Stimulated activated memory B cell treated with anti-CD40 and anti-IgM and Interleukin-4, amounts not matched to agents 10 μg/mL and 1 μg/mL and 100 μg/mL, for 72 hours (primary cell): Measurements from ENCODE around the gene B9D1.
"Not testable (repeated sequence)": the region's sequence is repeated elsewhere in the genome, so short reads cannot be mapped to it uniquely, and the experiment has no call there.

Experiments
- ATAC-seq: fragments of 150-1000 bp; cut with Tn5 transposase; 2 replicates; pipeline ENCODE4 v1.10.0; 2021
- H3K27ac Mint-ChIP-seq: one replicate; pipeline ENCODE4 v1.8.0; 2022; ENCODE audit warnings: mild to moderate bottlenecking, mixed read lengths
- H3K27me3 Mint-ChIP-seq: one replicate; pipeline ENCODE4 v1.8.0; 2022; ENCODE audit warnings: mixed read lengths
- H3K36me3 Mint-ChIP-seq: one replicate; pipeline ENCODE4 v1.8.0; 2022; ENCODE audit warnings: mixed read lengths
- H3K4me1 Mint-ChIP-seq: one replicate; pipeline ENCODE4 v1.8.0; 2022; ENCODE audit warnings: mixed read lengths
- H3K4me3 Mint-ChIP-seq: one replicate; pipeline ENCODE4 v1.8.0; 2022; ENCODE audit warnings: mild to moderate bottlenecking, moderate library complexity, mixed read lengths
- H3K9me3 Mint-ChIP-seq: one replicate; pipeline ENCODE4 v1.8.0; 2022; ENCODE audit warnings: mixed read lengths

Gene B9D1

DNA sequence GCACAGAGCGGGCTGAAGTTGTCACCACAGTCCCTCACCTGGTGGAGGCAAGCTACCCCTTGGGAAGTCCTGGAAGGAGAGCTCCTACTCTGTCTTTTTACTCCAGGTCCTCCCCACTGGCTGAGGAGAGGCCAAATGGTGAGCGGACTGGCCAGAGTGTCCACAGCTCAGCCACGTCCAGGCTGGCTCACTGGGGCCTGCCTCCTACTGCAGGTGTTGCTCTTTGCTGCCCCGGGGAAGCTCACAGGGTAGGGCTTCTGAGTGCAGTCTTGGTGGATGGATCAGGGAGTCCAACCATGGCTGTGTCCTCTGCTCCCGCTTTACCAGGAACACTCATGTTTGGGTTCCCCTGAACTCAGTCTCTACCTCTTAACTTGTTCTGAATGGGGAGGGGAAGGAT is 2.7 kb downstream of the B9D1 start:
- ATAC-seq = no peak
- peaks cover 8% of the 10 kb centered on the region for H3K27me3 Mint-ChIP-seq
- H3K36me3 Mint-ChIP-seq = no peaks in the 10 kb centered on the region
- no peak overlapping the region for H3K27ac Mint-ChIP-seq
- no peaks in the 10 kb centered on the region for H3K9me3 Mint-ChIP-seq
- peaks cover 15% of the 10 kb centered on the region for H3K4me1 Mint-ChIP-seq
- no peak overlapping the region for H3K4me3 Mint-ChIP-seq

DNA sequence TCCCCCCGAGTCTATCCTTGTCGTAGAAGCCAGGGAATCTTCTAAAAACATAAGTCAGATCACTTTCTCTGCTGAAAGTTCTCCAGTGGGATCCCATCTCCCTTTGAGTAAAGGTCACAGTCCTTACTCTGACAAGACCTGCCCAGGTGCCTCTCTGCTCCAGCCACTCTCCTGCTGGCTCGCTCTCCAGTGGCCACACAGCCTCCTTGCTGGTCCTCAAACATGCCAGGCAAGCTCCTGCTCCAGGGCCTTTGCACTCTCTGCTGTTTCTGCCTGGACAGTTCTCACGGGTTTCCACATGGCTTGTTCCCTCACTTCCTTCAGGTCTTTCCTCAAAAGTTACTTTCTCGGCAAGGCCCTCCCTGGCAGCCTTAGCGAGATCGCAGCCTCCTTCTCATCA is 3.4 kb downstream of the B9D1 start:
- no peak for ATAC-seq
- peaks cover 8% of the 10 kb centered on the region for H3K27me3 Mint-ChIP-seq
- H3K27ac Mint-ChIP-seq = no peak overlapping the region

DNA sequence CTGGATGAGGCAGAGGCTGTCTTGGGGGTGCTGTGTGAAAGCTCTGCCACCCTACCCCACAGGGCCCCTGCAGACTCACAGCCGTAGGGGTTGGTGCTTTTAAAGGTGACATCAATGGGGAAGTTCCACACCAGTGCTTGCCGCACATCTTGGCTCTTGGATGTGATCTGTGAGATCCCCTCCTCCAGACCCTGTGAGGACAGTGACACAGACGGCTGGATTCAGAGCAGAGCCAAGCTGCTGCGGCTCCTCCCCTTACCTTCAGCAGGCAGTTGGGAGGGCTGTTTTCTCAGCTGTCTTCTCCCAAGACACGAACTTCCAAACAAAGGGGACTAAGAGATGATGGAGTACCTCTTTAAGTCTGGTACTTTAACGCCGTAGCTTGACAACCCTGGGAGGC is 4.8 kb downstream of the B9D1 start:
- Mint-ChIP-seq H3K9me3 (no peaks in the 10 kb centered on the region), H3K4me1 (peaks cover 11% of the 10 kb centered on the region), H3K36me3 (no peaks in the 10 kb centered on the region), H3K27me3 (peaks cover 8% of the 10 kb centered on the region), H3K4me3 (no peak overlapping the region), H3K27ac (no peak overlapping the region)
- ATAC-seq = no peak

More for the DNA sequence above, 3.4 kb downstream of the B9D1 start:
- Mint-ChIP-seq H3K4me1 (peaks cover 15% of the 10 kb centered on the region), H3K4me3 (no peak overlapping the region), H3K36me3 (no peaks in the 10 kb centered on the region), H3K9me3 (no peaks in the 10 kb centered on the region)

DNA sequence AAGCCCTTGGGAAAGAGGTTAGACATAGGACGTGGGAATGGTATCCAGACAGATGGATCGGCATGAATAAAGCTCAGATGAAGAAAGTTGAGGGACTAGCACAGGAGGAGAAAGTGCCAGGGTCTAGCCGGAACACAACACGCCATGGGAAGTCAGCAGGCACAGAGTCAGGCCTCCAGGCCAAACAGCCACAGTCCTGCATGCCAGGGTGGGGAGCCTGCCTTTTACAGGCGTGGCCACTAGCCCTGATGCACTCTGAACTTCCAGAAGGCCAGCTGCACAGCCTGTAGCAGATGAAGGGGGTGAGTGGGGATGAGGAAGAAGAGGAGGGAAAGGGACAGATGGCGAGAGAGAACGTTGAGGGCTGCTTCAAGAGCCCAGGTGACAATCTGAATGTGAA is 5.2 kb downstream of the B9D1 start:
- ATAC-seq = no peak
- no peaks in the 10 kb centered on the region for H3K36me3 Mint-ChIP-seq

DNA sequence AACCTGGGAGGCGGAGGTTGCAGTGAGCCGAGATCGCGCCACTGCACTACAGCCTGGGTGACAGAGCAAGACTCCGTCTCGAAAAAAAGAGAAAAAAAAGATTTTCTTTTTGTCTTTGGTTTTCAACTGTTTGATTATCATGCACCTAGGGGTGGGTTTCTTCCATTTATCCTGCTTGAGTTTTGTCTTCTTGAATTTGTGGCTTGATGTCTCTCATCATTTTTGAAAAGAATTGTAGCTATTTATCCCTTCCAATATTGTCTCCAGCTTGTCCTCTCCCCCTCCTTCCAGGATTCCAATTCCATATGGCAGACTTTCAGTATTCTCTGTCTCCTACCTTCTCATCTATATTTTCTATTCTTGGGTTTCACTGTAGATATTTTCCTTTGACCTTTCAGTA is 7.8 kb downstream of the B9D1 start:
- Mint-ChIP-seq H3K9me3 (no peaks in the 10 kb centered on the region), H3K27me3 (peaks cover 8% of the 10 kb centered on the region), H3K27ac (no peak overlapping the region), H3K36me3 (no peaks in the 10 kb centered on the region), H3K4me3 (no peak overlapping the region), H3K4me1 (no peaks in the 10 kb centered on the region)
- no peak for ATAC-seq

More for the DNA sequence above, 5.2 kb downstream of the B9D1 start:
- Mint-ChIP-seq H3K27me3 (peaks cover 8% of the 10 kb centered on the region), H3K9me3 (no peaks in the 10 kb centered on the region), H3K4me3 (no peak overlapping the region), H3K4me1 (peaks cover 11% of the 10 kb centered on the region), H3K27ac (no peak overlapping the region)

DNA sequence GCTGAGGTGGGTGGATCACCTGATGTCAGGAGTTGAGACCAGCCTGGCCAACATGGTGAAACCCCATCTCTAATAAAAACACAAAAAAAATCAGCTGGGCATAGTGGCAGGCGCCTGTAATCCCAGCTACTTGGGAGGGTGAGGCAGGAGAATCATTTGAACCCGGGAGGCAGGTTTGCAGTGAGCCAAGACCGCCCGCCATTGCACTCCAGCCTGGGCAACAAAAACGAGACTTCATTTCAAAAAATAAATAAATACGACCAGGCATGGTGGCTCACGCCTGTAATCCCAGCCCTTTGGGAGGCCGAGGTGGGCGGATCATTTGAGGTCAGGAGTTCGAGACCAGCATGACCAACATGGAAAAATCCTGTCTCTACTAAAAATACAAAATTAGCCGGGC is 9.1 kb downstream of the B9D1 start:
- ATAC-seq, H3K4me3 Mint-ChIP-seq, H3K9me3 Mint-ChIP-seq, H3K36me3 Mint-ChIP-seq, H3K4me1 Mint-ChIP-seq, H3K27ac Mint-ChIP-seq, H3K27me3 Mint-ChIP-seq: not testable (repeated sequence)

DNA sequence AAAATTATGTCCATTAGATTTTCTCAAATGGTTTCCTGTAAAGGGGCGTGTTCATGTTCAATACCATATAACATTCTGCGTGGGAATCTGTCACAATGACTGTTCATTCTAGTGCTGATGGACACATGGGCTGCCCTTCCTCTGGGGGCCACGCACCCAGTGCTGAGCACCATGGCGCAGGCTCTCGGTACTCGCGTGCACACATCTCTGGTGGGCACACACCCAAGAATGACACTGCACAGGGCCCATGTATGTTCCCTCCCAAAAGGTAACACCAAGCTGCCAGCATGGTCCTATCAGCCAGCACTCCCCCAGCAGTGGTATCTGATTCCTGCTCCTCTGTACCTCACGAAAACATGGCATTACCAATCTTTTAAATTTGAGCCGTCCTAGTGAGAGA is 13.7 kb downstream of the B9D1 start:
- peaks cover 17% of the 10 kb centered on the region for H3K4me1 Mint-ChIP-seq
- ATAC-seq = no peak
- no peaks in the 10 kb centered on the region for H3K27me3 Mint-ChIP-seq
- H3K27ac Mint-ChIP-seq = no peak overlapping the region
- no peak overlapping the region for H3K4me3 Mint-ChIP-seq
- no peaks in the 10 kb centered on the region for H3K36me3 Mint-ChIP-seq
- H3K9me3 Mint-ChIP-seq = no peaks in the 10 kb centered on the region

DNA sequence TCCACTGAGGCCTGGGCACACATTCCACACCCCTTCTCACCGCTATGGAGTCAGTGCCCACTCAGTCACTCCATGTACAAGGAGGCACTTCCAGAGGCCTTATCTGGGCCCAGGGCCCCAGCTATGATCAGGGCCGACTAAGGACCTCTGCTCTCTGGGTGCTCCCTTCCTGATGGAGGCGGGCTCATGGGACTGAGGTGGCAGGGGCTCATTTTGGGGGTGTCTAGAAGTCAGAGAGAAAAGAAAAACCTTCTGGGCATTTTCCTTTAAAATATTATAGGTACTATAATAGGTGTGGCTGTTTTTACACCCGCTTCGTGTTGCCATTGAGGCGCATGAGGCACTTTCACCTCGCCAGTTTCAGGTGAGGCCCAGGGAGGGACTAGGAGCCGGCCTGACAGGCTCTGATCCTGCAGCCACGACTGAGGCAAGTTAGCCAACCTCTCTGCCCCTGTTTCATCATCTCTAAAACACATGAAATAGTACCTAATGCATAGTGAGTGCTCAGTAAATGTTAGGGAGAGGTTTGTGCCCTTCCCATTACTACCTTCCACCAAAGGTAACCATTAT is 14.4 kb downstream of the B9D1 start:
- no peak for ATAC-seq
- H3K4me3 Mint-ChIP-seq = no peak overlapping the region
- H3K4me1 Mint-ChIP-seq = peaks cover 17% of the 10 kb centered on the region
- H3K9me3 Mint-ChIP-seq = no peaks in the 10 kb centered on the region
- H3K36me3 Mint-ChIP-seq = no peaks in the 10 kb centered on the region
- no peaks in the 10 kb centered on the region for H3K27me3 Mint-ChIP-seq
- H3K27ac Mint-ChIP-seq = no peak overlapping the region

DNA sequence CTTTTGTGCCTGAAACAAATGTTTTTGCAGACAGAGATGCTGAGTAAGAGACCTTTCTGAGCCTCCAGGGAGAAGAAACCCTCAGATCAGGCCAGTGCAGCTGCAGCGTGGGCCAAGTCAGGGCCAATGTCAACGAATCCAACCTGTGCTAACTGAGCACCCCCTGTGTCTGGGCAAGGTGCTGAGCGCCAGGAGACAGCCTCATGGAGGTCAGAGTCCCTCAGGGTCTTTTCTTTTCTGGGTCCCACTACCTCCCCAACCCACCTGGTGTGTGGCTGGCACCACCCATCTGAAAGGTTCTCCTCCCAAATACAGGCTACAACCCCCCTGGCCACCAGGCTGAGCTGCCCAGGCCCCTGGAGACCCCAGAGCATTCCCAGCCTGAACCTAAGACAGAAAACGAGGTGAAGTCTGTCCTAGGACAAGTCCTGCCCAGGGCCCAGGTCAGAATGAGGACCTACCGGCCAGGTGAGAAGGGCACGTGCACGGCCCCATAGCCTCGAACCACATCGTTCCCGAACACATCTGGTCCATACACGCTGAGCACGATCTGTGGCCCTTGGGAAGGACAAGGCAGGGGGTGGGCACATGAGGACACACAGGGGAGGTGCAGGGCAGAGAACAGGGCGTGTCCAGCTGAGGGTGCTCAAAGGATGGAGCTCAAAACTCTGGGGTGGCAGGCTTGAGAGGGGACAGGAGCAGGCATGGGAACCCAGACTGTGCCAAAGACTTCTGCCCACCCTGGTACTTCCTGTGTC is 15.0 kb downstream of the B9D1 start:
- no peaks in the 10 kb centered on the region for H3K27me3 Mint-ChIP-seq
- peak; percentile 50 for ATAC-seq
- no peaks in the 10 kb centered on the region for H3K9me3 Mint-ChIP-seq
- H3K27ac Mint-ChIP-seq = peak overlapping the region; percentile 18
- H3K4me1 Mint-ChIP-seq = peaks cover 17% of the 10 kb centered on the region
- no peak overlapping the region for H3K4me3 Mint-ChIP-seq
- no peaks in the 10 kb centered on the region for H3K36me3 Mint-ChIP-seq

DNA sequence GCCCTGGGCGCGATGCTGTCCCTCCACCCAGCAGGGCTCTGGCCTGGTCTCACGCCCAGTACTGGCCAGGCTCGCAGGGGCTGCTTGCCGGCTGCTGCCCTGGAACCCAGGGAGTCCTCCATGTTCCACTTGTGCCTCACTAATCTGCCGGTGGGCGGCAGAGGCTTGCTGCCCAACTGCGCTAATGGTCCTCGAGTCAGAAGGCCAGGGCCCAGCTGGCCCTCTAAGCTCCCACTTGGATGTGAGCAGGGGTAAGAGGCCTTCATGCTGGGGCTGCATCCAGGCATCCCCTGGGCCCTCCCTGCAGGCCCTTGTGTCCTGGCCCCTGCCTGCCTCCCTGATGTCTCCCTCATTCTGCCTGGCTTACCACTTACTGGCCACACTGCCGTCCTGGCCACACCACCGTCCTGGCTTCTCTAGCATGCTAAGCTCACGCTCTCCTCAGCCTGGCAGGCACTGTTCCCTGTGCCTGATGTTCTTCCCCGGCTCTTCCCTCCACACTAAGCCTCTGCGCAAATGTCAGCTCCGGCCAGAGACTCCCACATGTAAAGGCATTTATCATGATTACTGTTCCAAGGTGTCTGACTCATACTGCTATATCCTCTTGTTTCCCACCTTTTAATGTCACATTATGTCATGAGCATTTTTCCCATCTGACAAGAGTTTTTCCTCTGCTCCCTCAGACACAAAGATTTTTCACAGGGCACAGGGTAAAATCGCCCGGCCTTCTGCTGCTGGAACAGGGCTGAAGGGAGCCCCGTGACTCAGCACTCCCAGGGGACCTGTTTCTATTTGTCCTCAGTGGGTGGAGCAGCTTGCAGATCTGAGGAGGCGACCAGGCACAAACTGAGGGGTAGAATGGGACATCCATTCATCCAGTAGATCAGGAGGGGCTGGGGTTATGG is 15.9 kb downstream of the B9D1 start:
- H3K27ac Mint-ChIP-seq = peak overlapping the region; percentile 18
- peaks cover 8% of the 10 kb centered on the region for H3K27me3 Mint-ChIP-seq
- no peak overlapping the region for H3K4me3 Mint-ChIP-seq
- H3K4me1 Mint-ChIP-seq = peaks cover 17% of the 10 kb centered on the region
- H3K9me3 Mint-ChIP-seq = no peaks in the 10 kb centered on the region
- peak; percentile 74 for ATAC-seq
- no peaks in the 10 kb centered on the region for H3K36me3 Mint-ChIP-seq

DNA sequence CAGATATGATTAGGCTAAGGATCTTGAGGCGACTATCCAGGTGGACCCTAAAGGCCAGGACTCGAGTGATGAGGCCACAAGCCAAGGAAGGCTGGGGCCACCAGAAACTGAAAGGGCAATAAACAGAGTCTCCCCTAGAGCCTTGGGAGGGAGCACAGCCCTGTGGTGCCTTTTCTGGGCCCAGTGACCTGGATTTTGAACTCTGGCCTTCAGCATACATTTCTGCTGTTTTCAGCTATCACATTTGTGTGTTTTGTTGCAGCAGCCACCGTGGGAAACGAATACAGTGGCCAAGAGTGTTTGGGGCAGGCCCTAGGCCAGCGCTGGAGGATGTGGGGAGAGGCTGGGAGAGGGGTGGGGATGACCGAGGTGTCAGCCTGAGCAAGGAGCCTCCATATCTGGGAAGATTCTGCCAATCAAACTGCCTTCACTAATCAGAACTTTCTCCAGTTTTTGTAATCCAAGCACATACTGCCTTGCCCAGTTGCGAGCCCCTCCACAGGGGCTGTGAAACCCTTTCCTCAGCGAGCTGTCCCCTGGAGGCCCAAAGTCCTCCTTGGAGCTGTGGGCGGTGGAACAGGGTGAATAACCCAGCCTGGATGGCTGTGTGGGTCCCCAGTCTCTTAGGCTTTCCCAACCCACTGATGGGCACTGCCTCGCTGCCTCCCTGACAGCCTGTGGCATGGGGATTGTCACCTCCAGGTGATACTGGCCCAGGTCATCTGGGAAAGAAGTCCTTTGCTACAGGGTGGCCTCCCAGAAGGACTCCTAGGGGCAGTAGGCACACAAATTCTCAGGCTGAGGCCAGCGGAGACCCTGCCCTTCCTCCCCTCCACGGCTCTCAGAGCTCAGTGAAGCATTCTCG is 16.8 kb downstream of the B9D1 start:
- no peaks in the 10 kb centered on the region for H3K9me3 Mint-ChIP-seq
- H3K36me3 Mint-ChIP-seq = no peaks in the 10 kb centered on the region
- H3K27me3 Mint-ChIP-seq = peaks cover 16% of the 10 kb centered on the region
- ATAC-seq = no peak
- no peak overlapping the region for H3K27ac Mint-ChIP-seq
- H3K4me3 Mint-ChIP-seq = no peak overlapping the region
- H3K4me1 Mint-ChIP-seq = peaks cover 17% of the 10 kb centered on the region

DNA sequence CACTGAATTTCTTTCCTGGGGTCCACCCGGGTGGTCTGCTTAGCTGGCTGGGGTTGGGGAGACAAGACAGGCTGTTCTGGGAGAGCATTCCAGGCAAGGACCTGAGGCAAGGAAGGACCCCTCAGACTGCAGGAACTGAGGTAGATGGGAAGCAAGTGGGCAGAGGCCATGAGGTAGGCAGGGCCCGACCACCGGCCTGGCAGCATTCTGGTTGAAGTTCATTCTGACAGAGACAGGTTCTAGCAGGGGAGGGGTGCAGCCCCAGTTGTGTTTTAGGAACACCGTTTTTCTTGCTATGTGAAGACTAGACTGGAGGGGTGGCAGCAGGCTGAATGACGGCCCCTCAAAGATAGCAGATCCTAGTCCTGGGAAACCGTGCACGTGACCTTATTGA is 17.5 kb downstream of the B9D1 start:
- Mint-ChIP-seq H3K4me1 (peaks cover 17% of the 10 kb centered on the region), H3K27ac (no peak overlapping the region), H3K4me3 (no peak overlapping the region), H3K9me3 (no peaks in the 10 kb centered on the region), H3K27me3 (peaks cover 16% of the 10 kb centered on the region), H3K36me3 (no peaks in the 10 kb centered on the region)
- no peak for ATAC-seq

DNA sequence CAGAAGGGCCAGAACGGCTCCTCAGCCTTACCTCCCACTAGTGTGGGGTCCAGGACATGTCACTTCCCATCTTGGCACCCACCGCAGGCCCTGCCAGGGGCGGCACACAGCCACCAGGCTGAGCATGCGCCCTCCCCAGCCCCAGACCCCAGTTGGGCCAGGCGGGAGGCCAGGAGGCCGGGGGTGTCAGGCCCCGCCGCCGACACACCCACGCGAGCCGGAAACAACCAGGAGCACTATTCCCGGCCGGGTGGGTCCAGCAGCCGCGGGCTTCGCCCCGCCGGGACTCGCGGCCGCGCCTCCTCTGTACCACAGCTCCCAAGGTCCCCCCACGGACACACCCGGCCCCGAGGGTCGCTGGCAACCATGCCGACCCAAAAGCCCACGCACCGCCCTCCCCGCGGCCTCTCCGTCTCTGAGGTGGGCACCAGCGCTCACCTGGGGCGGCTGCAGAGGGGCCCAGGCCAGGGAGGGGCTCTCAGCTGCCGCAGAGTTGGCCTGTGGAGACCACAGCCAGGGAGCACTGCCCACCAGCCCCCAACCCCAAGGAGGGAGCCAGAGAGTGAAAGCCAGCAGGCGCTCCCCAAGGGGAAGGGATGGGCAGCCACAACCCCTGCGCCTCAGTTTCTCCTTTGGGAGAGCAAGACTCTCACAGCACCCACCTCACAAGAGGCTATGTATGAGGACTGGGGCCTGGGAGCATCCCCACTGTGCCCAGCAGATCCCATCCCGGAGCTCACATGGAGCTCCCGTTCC is 18.0 kb downstream of the B9D1 start:
- ATAC-seq = peak; percentile 29

DNA sequence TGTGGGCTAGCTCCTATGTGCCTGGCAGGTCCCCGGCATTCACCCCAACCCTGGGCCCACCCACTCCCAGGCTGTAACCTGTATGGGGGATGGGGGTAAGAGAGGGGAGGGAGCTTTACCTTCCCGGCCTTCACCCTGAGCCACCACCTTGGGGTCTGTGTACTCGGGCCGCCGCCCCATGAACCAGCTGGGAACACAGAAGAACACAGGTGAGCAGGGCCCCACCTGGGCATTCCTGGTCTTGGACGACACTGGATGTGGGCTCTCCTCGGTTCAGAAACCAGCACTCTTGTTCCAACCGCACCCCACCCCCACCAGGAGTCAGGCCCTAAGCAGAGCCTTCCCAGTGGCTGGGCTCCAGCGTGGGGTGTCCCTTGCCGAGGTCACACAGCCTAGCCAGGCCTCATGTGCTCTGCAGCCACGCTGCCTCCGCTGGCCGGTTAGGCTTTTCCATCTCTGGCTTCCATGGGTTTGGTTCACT is 18.8 kb downstream of the B9D1 start:
- peaks cover 16% of the 10 kb centered on the region for H3K27me3 Mint-ChIP-seq
- H3K36me3 Mint-ChIP-seq = no peaks in the 10 kb centered on the region
- no peaks in the 10 kb centered on the region for H3K9me3 Mint-ChIP-seq
- peaks cover 17% of the 10 kb centered on the region for H3K4me1 Mint-ChIP-seq
- no peak for ATAC-seq
- H3K27ac Mint-ChIP-seq = no peak overlapping the region
- H3K4me3 Mint-ChIP-seq = no peak overlapping the region

More for the DNA sequence above, 18.0 kb downstream of the B9D1 start:
- Mint-ChIP-seq H3K36me3 (no peaks in the 10 kb centered on the region), H3K27me3 (peaks cover 16% of the 10 kb centered on the region), H3K4me3 (no peak overlapping the region), H3K4me1 (peaks cover 17% of the 10 kb centered on the region), H3K9me3 (no peaks in the 10 kb centered on the region), H3K27ac (no peak overlapping the region)
